Hepatocyte (in vitro differentiated cells): ENCODE data around the gene SLC25A21. TPM values are rescaled to one million over a fixed set of nuclear protein-coding genes. Genes with fewer than 3 reads are reported as not detected.

Experiments used
- DNase-seq: peaks from one replicate; pipeline ENCODE4 v3.0.0-alpha.2; 2016; ENCODE audit warnings: low spot score
- H2AFZ ChIP-seq: fragments of 200-600 bp; sonication (generic); 2 replicates; pipeline ENCODE4 v1.6.0; 2016; ENCODE audit warnings: antibody characterized with exemption, mild to moderate bottlenecking
- H3K27ac ChIP-seq: fragments of 200-600 bp; sonication (generic); 2 replicates; pipeline ENCODE4 v1.5.1; 2016; ENCODE audit warnings: mild to moderate bottlenecking
- H3K27me3 ChIP-seq: fragments of 200-600 bp; sonication (generic); 2 replicates; pipeline ENCODE4 v1.6.1; 2016
- H3K36me3 ChIP-seq: fragments of 200-600 bp; sonication (generic); replicated peaks from 2 replicates; pipeline ENCODE4 v1.5.1; 2016; ENCODE audit warnings: low read depth; ENCODE audit not compliant: insufficient read depth
- H3K4me1 ChIP-seq: fragments of 200-600 bp; sonication (generic); 2 replicates; pipeline ENCODE4 v1.5.1; 2016; ENCODE audit warnings: mild to moderate bottlenecking, moderate library complexity; ENCODE audit not compliant: insufficient read depth
- H3K4me2 ChIP-seq: fragments of 200-600 bp; sonication (generic); 2 replicates; pipeline ENCODE4 v1.6.0; 2016
- H3K4me3 ChIP-seq: fragments of 200-600 bp; sonication (generic); 2 replicates; pipeline ENCODE4 v1.5.1; 2016; ENCODE audit warnings: mild to moderate bottlenecking
- H3K79me2 ChIP-seq: fragments of 200-600 bp; sonication (generic); 2 replicates; pipeline ENCODE4 v1.6.0; 2017; ENCODE audit warnings: mild to moderate bottlenecking
- H3K9me2 ChIP-seq: fragments of 200-600 bp; sonication (generic); replicated peaks from 2 replicates; pipeline ENCODE4 v1.6.0; 2017; ENCODE audit warnings: mild to moderate bottlenecking; ENCODE audit not compliant: insufficient read depth
- H3K9me3 ChIP-seq: fragments of 200-600 bp; sonication (generic); 2 replicates; pipeline ENCODE4 v1.5.1; 2016; ENCODE audit warnings: low read depth, mild to moderate bottlenecking
- H4K20me1 ChIP-seq: fragments of 200-600 bp; sonication (generic); 2 replicates; pipeline ENCODE4 v1.6.0; 2016; ENCODE audit warnings: mild to moderate bottlenecking; ENCODE audit not compliant: insufficient read depth, poor library complexity, severe bottlenecking
- EZH2 ChIP-seq: fragments of 200-600 bp; sonication (generic); IDR thresholded peaks from 2 replicates; pipeline ENCODE4 v1.6.1; 2016; ENCODE audit warnings: antibody characterized with exemption, mild to moderate bottlenecking, borderline replicate concordance
- EZH2phosphoT487 ChIP-seq: fragments of 200-600 bp; sonication (generic); IDR thresholded peaks from one replicate; pipeline ENCODE4 v1.6.1; 2018; ENCODE audit warnings: antibody characterized with exemption, mild to moderate bottlenecking, low read depth, moderate library complexity; ENCODE audit not compliant: unreplicated experiment, severe bottlenecking
- WGBS: methylation state at CpG from one replicate; pipeline ENCODE4 v1.1.6; 2016; ENCODE audit warnings: low lambda C conversion rate; ENCODE audit errors: missing lambda C conversion rate; 5-methylcytosine and 5-hydroxymethylcytosine counted together
- polyA plus RNA-seq: library from polyadenylated mRNA; unstranded; fragments of >200 nt; fragmentation: Nextera tagmentation; extraction: Ambion mirVana; gene quantifications from 2 replicates; pipeline ENCODE4 v1.2.1, GENCODE V29; 2016
- total RNA-seq: library from RNA; depleted of rRNA; stranded (reverse); fragments of >200 nt; gene quantifications from 2 replicates; pipeline ENCODE4 v1.2.3, GENCODE V29; 2014
- TF ChIP-seq, protein P1 (sequence below): fragments of 200-600 bp; sonication (generic); IDR thresholded peaks from 2 replicates; pipeline ENCODE4 v1.5.1; 2016; ENCODE audit warnings: antibody characterized with exemption, mild to moderate bottlenecking; ENCODE audit not compliant: poor library complexity

Gene SLC25A21
- total and polyA plus RNA-seq, 2 experiments from 2014 or later, result 1.4 to 1.6 TPM

DNA sequence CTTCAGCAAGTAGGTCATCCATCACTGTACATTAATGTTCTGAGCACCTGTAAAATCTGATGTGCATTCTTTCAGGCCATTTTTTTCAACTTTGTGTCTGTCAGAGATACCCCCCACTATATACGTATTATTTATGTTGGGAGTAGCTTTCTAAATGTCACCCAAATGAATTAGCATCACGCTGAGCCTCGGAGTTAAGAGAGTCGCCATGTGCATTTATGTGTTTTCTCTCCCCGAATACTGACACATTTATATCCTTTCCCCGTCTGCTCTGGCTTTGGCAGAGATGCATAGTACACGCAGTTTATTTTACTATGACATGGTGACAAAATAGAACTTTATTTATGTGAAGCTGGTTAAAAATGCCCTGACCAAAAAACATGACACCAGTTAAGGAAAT, 216.4 kb downstream of the SLC25A21 start:
- WGBS, result 80% methylated on average over 7 of the region's 7 CpGs
- no peak overlapping the region for H2AFZ ChIP-seq
- TF ChIP-seq EZH2 (no peak), EZH2phosphoT487 (no peak)
- TF ChIP-seq, protein P1, sequence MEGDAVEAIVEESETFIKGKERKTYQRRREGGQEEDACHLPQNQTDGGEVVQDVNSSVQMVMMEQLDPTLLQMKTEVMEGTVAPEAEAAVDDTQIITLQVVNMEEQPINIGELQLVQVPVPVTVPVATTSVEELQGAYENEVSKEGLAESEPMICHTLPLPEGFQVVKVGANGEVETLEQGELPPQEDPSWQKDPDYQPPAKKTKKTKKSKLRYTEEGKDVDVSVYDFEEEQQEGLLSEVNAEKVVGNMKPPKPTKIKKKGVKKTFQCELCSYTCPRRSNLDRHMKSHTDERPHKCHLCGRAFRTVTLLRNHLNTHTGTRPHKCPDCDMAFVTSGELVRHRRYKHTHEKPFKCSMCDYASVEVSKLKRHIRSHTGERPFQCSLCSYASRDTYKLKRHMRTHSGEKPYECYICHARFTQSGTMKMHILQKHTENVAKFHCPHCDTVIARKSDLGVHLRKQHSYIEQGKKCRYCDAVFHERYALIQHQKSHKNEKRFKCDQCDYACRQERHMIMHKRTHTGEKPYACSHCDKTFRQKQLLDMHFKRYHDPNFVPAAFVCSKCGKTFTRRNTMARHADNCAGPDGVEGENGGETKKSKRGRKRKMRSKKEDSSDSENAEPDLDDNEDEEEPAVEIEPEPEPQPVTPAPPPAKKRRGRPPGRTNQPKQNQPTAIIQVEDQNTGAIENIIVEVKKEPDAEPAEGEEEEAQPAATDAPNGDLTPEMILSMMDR, result no peak
- no peak for DNase-seq
- no peak overlapping the region for H3K27ac ChIP-seq
- no peaks in the 10 kb centered on the region for H3K4me1 ChIP-seq
- H3K79me2 ChIP-seq, result no peaks in the 10 kb centered on the region
- no peak overlapping the region for H3K4me3 ChIP-seq
- no peaks in the 10 kb centered on the region for H3K36me3 ChIP-seq
- no peaks in the 10 kb centered on the region for H3K9me3 ChIP-seq
- H4K20me1 ChIP-seq, result no peaks in the 10 kb centered on the region
- no peaks in the 10 kb centered on the region for H3K9me2 ChIP-seq
- no peak overlapping the region for H3K4me2 ChIP-seq
- no peaks in the 10 kb centered on the region for H3K27me3 ChIP-seq

- Histone ChIP-seq H3K4me2 (no peak overlapping the region), H3K36me3 (no peaks in the 10 kb centered on the region), H3K27me3 (no peaks in the 10 kb centered on the region), H3K4me3 (no peak overlapping the region), H3K9me3 (no peaks in the 10 kb centered on the region), H3K79me2 (no peaks in the 10 kb centered on the region), H3K27ac (no peak overlapping the region), H4K20me1 (no peaks in the 10 kb centered on the region), H3K9me2 (no peaks in the 10 kb centered on the region), H2AFZ (no peak overlapping the region), H3K4me1 (no peaks in the 10 kb centered on the region)
- DNase-seq, result no peak
- no peak for TF ChIP-seq EZH2phosphoT487
- TF ChIP-seq, protein P1, result no peak
- TF ChIP-seq EZH2, result no peak
Measured at GRCh38 chr14:36955376-36955775, 217.0 kb downstream of the SLC25A21 start.

- Histone ChIP-seq H3K27me3 (peaks cover 4% of the 10 kb centered on the region), H3K9me2 (no peaks in the 10 kb centered on the region), H2AFZ (no peak overlapping the region), H3K4me2 (no peak overlapping the region), H3K27ac (no peak overlapping the region), H3K4me1 (no peaks in the 10 kb centered on the region), H4K20me1 (no peaks in the 10 kb centered on the region), H3K36me3 (no peaks in the 10 kb centered on the region), H3K4me3 (no peak overlapping the region), H3K79me2 (no peaks in the 10 kb centered on the region), H3K9me3 (no peaks in the 10 kb centered on the region)
- TF ChIP-seq EZH2, result no peak
- TF ChIP-seq, protein P1, result no peak
- TF ChIP-seq EZH2phosphoT487, result no peak
- WGBS, result 55% methylated on average over 3 of the region's 3 CpGs
- DNase-seq, result no peak
Measured at GRCh38 chr14:36952689-36953088, 219.7 kb downstream of the SLC25A21 start.

DNA sequence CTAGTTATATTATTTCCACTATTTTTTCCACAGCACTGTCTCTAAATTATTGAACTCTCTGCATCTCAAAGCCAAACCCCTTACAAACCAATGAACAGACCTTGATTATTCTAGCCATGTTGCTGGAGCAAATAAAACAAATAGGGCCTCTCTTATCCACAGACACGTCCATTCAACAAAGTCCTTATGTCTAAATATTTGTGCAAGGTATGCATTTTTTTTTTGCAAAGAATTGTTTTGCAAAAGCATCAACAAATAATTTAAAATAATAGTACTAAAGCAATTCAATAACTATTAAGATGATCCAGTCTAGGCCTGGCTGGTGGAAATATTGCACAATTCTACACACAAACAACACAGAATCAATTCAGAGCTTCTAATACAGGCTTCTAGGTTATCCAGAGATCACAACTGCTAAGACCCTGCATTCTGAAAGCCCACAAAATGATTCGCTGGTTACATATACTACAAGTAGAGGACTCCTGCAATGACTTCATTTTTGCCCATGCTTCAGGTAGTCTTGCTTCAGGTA, 221.0 kb downstream of the SLC25A21 start:
- H3K27ac ChIP-seq, result no peak overlapping the region
- no peak overlapping the region for H3K4me2 ChIP-seq
- TF ChIP-seq EZH2, result no peak
- TF ChIP-seq, protein P1, result no peak
- no peak for TF ChIP-seq EZH2phosphoT487
- H3K27me3 ChIP-seq, result peaks cover 9% of the 10 kb centered on the region
- H3K79me2 ChIP-seq, result no peaks in the 10 kb centered on the region
- no peak overlapping the region for H3K4me3 ChIP-seq
- no peaks in the 10 kb centered on the region for H3K4me1 ChIP-seq
- WGBS, result 50% methylated on average over 2 of the region's 2 CpGs
- H3K36me3 ChIP-seq, result no peaks in the 10 kb centered on the region
- H3K9me3 ChIP-seq, result no peaks in the 10 kb centered on the region
- H3K9me2 ChIP-seq, result no peaks in the 10 kb centered on the region
- no peak overlapping the region for H2AFZ ChIP-seq
- H4K20me1 ChIP-seq, result no peaks in the 10 kb centered on the region
- no peak for DNase-seq
